NB4 (cell line): ENCODE measurements around the gene TM9SF2.

Experiments used
- DNase-seq: peaks from one replicate; pipeline ENCODE4 v3.0.0; 2010; ENCODE audit warnings: low read depth
- H3K4me3 ChIP-seq: one replicate; pipeline ENCODE4 v1.5.1; 2011; ENCODE audit warnings: mild to moderate bottlenecking, low read depth, low read length, moderate library complexity
- CTCF ChIP-seq: IDR thresholded peaks from one replicate; pipeline ENCODE4 v1.5.1; 2012; ENCODE audit warnings: low read depth, low read length
- MAX ChIP-seq: IDR thresholded peaks from 2 replicates; pipeline ENCODE4 v1.6.1; 2011; ENCODE audit warnings: low read depth, low read length
- MYC ChIP-seq: IDR thresholded peaks from 2 replicates; pipeline ENCODE4 v1.6.1; 2011; ENCODE audit warnings: low read depth, low read length
- POLR2A ChIP-seq: IDR thresholded peaks from 2 replicates; pipeline ENCODE4 v1.6.1; 2011; ENCODE audit warnings: mild to moderate bottlenecking; ENCODE audit not compliant: insufficient read length; ENCODE audit errors: extremely low read depth

Gene TM9SF2

GRCh38 chr13:99605420-99606323, 104.4 kb downstream of the TM9SF2 start:
- no peak for TF ChIP-seq POLR2A
- peak; percentile 53; the same call in 1 of the 2 replicates for TF ChIP-seq MAX
- DNase-seq: peak; percentile 69
- H3K4me3 ChIP-seq: peak overlapping the region; percentile 76

- peak; percentile 80 for TF ChIP-seq MYC
- peak; percentile 84 for TF ChIP-seq MAX
- no peak for TF ChIP-seq CTCF
- TF ChIP-seq POLR2A: peak; percentile 94
- DNase-seq: peak; percentile 94
- peak within 1 kb of the TSS; percentile 87 for H3K4me3 ChIP-seq
Measured at GRCh38 chr13:99606324-99607066, 105.2 kb downstream of the TM9SF2 start, which contains the start of gene CLYBL. Gene CLYBL (plus strand): TSS chr13:99606690.

GRCh38 chr13:99608345-99608744, 107.1 kb downstream of the TM9SF2 start:
- TF ChIP-seq MAX: no peak
- TF ChIP-seq MYC: no peak
- no peak for TF ChIP-seq POLR2A
- DNase-seq: no peak
- H3K4me3 ChIP-seq: no peak overlapping the region

GRCh38 chr13:99610702-99611289, 109.5 kb downstream of the TM9SF2 start:
- TF ChIP-seq MYC: no peak
- TF ChIP-seq CTCF: peak; percentile 15
- peak; percentile 21 for DNase-seq
- no peak overlapping the region for H3K4me3 ChIP-seq
